22Rv1 (cell line): Measurements from ENCODE around the gene INPP5J.

Source experiments
- H3K27ac ChIP-seq: fragments of 450-650 bp; 2 replicates; pipeline ENCODE4 v1.5.1; 2017
- CTCF ChIP-seq: fragments of 450-650 bp; IDR thresholded peaks from 2 replicates; pipeline ENCODE4 v1.5.1; 2017; ENCODE audit warnings: mild to moderate bottlenecking
- ZFX ChIP-seq: fragments of 450-650 bp; IDR thresholded peaks from 2 replicates; pipeline ENCODE4 v1.6.1; 2017; ENCODE audit warnings: antibody characterized with exemption, borderline replicate concordance

Gene INPP5J

GRCh38 chr22:31090217-31091085, 32.3 kb upstream of the INPP5J start:
- TF ChIP-seq ZFX (no peak), CTCF (no peak)
- H3K27ac ChIP-seq = no peak overlapping the region

- no peak overlapping the region for H3K27ac ChIP-seq
- TF ChIP-seq CTCF = no peak
- TF ChIP-seq ZFX = no peak
Observed at GRCh38 chr22:31091106-31091975, 31.4 kb upstream of the INPP5J start.

- H3K27ac ChIP-seq = no peak overlapping the region
- TF ChIP-seq ZFX (no peak), CTCF (no peak)
Observed at GRCh38 chr22:31092161-31092560, 30.6 kb upstream of the INPP5J start.

GRCh38 chr22:31093086-31093850, 29.5 kb upstream of the INPP5J start:
- no peak overlapping the region for H3K27ac ChIP-seq
- TF ChIP-seq ZFX (no peak), CTCF (no peak)

- no peak overlapping the region for H3K27ac ChIP-seq
Observed at GRCh38 chr22:31094021-31094551, 28.7 kb upstream of the INPP5J start.

GRCh38 chr22:31094741-31095140, 28.0 kb upstream of the INPP5J start:
- TF ChIP-seq ZFX (no peak), CTCF (no peak)

More at GRCh38 chr22:31094021-31094551, 28.7 kb upstream of the INPP5J start:
- TF ChIP-seq CTCF (no peak), ZFX (no peak)

More at GRCh38 chr22:31094741-31095140, 28.0 kb upstream of the INPP5J start:
- H3K27ac ChIP-seq = no peak overlapping the region
